Measurements from ENCODE around the gene B4GALT2. TPM values are rescaled to one million over a fixed set of nuclear protein-coding genes. Genes with fewer than 3 reads are reported as not detected.

Gene B4GALT2
- total and polyA plus RNA-seq, 2 donors (not counting 3 experiments of a cell fraction or from before 2014, with no cell fraction given) = 80.0 to 103 TPM

GRCh38 chr1:43965316-43965715, 13.7 kb upstream of the B4GALT2 start:
- dilution Hi-C loops (cut with MboI; ENCODE audit: extremely low pct_ligation_motif_present, low sequenced_read_pairs) (no loop called here), intact Hi-C loops (cut with micrococcal nuclease) (no loop called here)
- POLR2A ChIA-PET = no interaction called here
- H3K36me3 ChIP-seq (ENCODE audit: control insufficient read depth in 2 of 2, extremely low read depth in 1 of 2, insufficient read depth in 2 of 2, low read length in 2 of 2) = peaks cover 0 to 19% of the 10 kb centered on the region in 2 experiments
- H3K9me3 ChIP-seq (replicated peaks; ENCODE audit: control insufficient read depth, insufficient read depth, low read length) = no peaks in the 10 kb centered on the region
- no peak overlapping the region for H3K9ac ChIP-seq (replicated peaks; ENCODE audit: extremely low read depth, insufficient read depth, low read length)
- H3K79me2 ChIP-seq (ENCODE audit: control insufficient read depth, insufficient read depth, low read length) = peaks cover 1% of the 10 kb centered on the region
- peaks cover 2% of the 10 kb centered on the region for H3K4me1 ChIP-seq (ENCODE audit: control insufficient read depth, extremely low read depth, insufficient read depth, low read length)
- FAIRE-seq (no peak), DNase-seq (ENCODE audit: low read depth, low spot score) (no peak)
- H4K20me1 ChIP-seq (replicated peaks; ENCODE audit: control insufficient read depth, extremely low read depth, insufficient read depth, low read length) = no peaks in the 10 kb centered on the region
- H3K4me2 ChIP-seq (ENCODE audit: insufficient read depth, low read length) = no peak overlapping the region
- H3K27ac ChIP-seq (ENCODE audit: insufficient read depth, low read depth, low read length) = no peak overlapping the region
- CTCF ChIA-PET = no interaction called here
- no peaks in the 10 kb centered on the region for H3K9me1 ChIP-seq (replicated peaks; ENCODE audit: control insufficient read depth, extremely low read depth, insufficient read depth, low read length)
- H2AFZ ChIP-seq (ENCODE audit: low read depth, low read length) = no peak overlapping the region
- TF ChIP-seq MAX (IDR thresholded peaks at IDR 0.05; ENCODE audit: insufficient read depth, insufficient read length) (no peak), JUN (IDR thresholded peaks at IDR 0.05; ENCODE audit: borderline replicate concordance, insufficient read depth, insufficient read length, low read depth) (no peak), MYC (IDR thresholded peaks at IDR 0.05; ENCODE audit: low read depth, low read length) (no peak), EZH2 (IDR thresholded peaks at IDR 0.05; ENCODE audit: borderline replicate concordance, low read depth, low read length, severe bottlenecking) (no peak), POLR2AphosphoS5 (IDR thresholded peaks at IDR 0.05; ENCODE audit: insufficient read depth, low read depth, low read length) (no peak), POLR2A (IDR thresholded peaks at IDR 0.05; ENCODE audit: low read depth, low read length) (no peak), FOS (IDR thresholded peaks at IDR 0.05; ENCODE audit: borderline replicate concordance, insufficient read depth, low read length) (no peak)
- TF ChIP-seq, protein P1, sequence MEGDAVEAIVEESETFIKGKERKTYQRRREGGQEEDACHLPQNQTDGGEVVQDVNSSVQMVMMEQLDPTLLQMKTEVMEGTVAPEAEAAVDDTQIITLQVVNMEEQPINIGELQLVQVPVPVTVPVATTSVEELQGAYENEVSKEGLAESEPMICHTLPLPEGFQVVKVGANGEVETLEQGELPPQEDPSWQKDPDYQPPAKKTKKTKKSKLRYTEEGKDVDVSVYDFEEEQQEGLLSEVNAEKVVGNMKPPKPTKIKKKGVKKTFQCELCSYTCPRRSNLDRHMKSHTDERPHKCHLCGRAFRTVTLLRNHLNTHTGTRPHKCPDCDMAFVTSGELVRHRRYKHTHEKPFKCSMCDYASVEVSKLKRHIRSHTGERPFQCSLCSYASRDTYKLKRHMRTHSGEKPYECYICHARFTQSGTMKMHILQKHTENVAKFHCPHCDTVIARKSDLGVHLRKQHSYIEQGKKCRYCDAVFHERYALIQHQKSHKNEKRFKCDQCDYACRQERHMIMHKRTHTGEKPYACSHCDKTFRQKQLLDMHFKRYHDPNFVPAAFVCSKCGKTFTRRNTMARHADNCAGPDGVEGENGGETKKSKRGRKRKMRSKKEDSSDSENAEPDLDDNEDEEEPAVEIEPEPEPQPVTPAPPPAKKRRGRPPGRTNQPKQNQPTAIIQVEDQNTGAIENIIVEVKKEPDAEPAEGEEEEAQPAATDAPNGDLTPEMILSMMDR (IDR thresholded peaks at IDR 0.05; ENCODE audit: extremely low read depth in 1 of 2, insufficient read depth in 1 of 2, low read depth in 1 of 2, low read length in 2 of 2) = no peak
- no peak overlapping the region for H3K4me3 ChIP-seq (replicated peaks in 1 of 3; ENCODE audit: insufficient read depth in 1 of 3, low read depth in 1 of 3, low read length in 3 of 3)
- BruUV-seq (replicated peaks) = no TSS peak
- H3K27me3 ChIP-seq (ENCODE audit: control insufficient read depth in 2 of 2, insufficient read depth in 2 of 2, low read length in 2 of 2) = no peaks in the 10 kb centered on the region

Data from endothelial cell of umbilical vein (primary cell).